K562 (cell line): ENCODE results near the gene CHAT. TPM values are rescaled to one million over a fixed set of nuclear protein-coding genes. Genes with fewer than 3 reads are reported as not detected.

Source experiments
- ATAC-seq: fragments of 200-7000 bp; cut with Tn5 transposase; 3 replicates; pipeline ENCODE4 v1.9.1; 2020; ENCODE audit warnings: moderate library complexity
- BruUV-seq: library from RNA; stranded (reverse); fragments of 400-500 nt; replicated peaks from 2 replicates; lab custom pipeline; 2021; lab: Mats Ljungman, UMichigan
- CTCF ChIA-PET: fragments of 300-600 bp; formaldehyde crosslinking; extraction: SDS; loops from one replicate; lab custom pipeline; 2021; ENCODE audit warnings: low intra/inter-chr PET ratio; lab: Yijun Ruan, JAX
- POLR2A ChIA-PET: fragments of 300-600, 350-650 bp; sonication (Branson Sonifier 250); formaldehyde crosslinking; extraction: SDS; loops from one replicate; lab custom pipeline; 2021; ENCODE audit warnings: antibody characterized with exemption, inconsistent platforms; lab: Yijun Ruan, JAX
- DNase-seq, 4 experiments: peaks; one replicate each; pipeline versions ENCODE4 v3.0.0 to v3.0.0-alpha.2; 2011 to 2018; ENCODE audit warnings: low spot score in 3 of 4, mixed read lengths in 3 of 4; ENCODE audit errors: extremely low read depth in 1 of 4
- FAIRE-seq: peaks from 2 replicates; lab custom pipeline; 2011; peaks lifted over from hg19 to GRCh38; lab: Jason Lieb, UNC
- H2AFZ ChIP-seq: 2 replicates; pipeline ENCODE4 v1.6.0; 2011; ENCODE audit warnings: low read depth, low read length, control low read depth, inconsistent platforms
- H3K27ac ChIP-seq: fragments of 200-600 bp; 3 replicates; pipeline ENCODE4 v1.8.0; 2011; ENCODE audit warnings: low read depth, mild to moderate bottlenecking, control low read depth, inconsistent platforms, low read length, moderate library complexity, mixed read lengths; ENCODE audit errors: extremely low read depth
- H3K27me3 ChIP-seq, 2 experiments: fragments of 300-600 bp in 1 of 2; 2 replicates in 1 of 2; 3 replicates in 1 of 2; pipeline versions ENCODE4 v1.6.0 to v1.8.0; 2011; ENCODE audit warnings: inconsistent platforms in 2 of 2, low read length in 2 of 2, mild to moderate bottlenecking in 1 of 2, mixed read lengths in 1 of 2, moderate library complexity in 1 of 2; ENCODE audit not compliant: control insufficient read depth in 2 of 2, insufficient read depth in 2 of 2
- H3K36me3 ChIP-seq: fragments of 300-600 bp; 3 replicates; pipeline ENCODE4 v1.8.0; 2011; ENCODE audit warnings: mild to moderate bottlenecking, low read length, inconsistent platforms; ENCODE audit not compliant: control insufficient read depth, insufficient read depth
- H3K4me1 ChIP-seq, 2 experiments: fragments of 200-600 bp in 1 of 2; replicated peaks in 1 of 2; 2 replicates in 1 of 2; 3 replicates in 1 of 2; pipeline versions ENCODE4 v1.5.1 to v1.8.0; 2011; ENCODE audit warnings: inconsistent platforms in 2 of 2, low read length in 2 of 2, mild to moderate bottlenecking in 1 of 2, mixed read lengths in 1 of 2, moderate library complexity in 1 of 2; ENCODE audit not compliant: control insufficient read depth in 2 of 2, insufficient read depth in 2 of 2
- H3K4me2 ChIP-seq: 2 replicates; pipeline ENCODE4 v1.6.1; 2011; ENCODE audit warnings: low read length, control low read depth, inconsistent platforms, mixed read lengths; ENCODE audit not compliant: insufficient read depth
- H3K4me3 ChIP-seq: fragments of 200-600 bp; sonication (generic), shearing (Covaris generic); 2 replicates; pipeline ENCODE4 v1.5.1; 2016; ENCODE audit warnings: control low read depth, inconsistent platforms
- H3K79me2 ChIP-seq: fragments of 200-600 bp; 3 replicates; pipeline ENCODE4 v1.8.0; 2011; ENCODE audit warnings: low read length, inconsistent platforms; ENCODE audit not compliant: control insufficient read depth, insufficient read depth
- H3K9ac ChIP-seq, 2 experiments: 2 replicates each; pipeline versions ENCODE4 v1.6.0 to v1.6.1; 2011; ENCODE audit warnings: low read depth in 2 of 2, low read length in 2 of 2, control low read depth in 1 of 2, inconsistent platforms in 1 of 2, mild to moderate bottlenecking in 1 of 2, mixed read lengths in 1 of 2; ENCODE audit not compliant: insufficient read depth in 1 of 2
- H3K9me1 ChIP-seq: one replicate; pipeline ENCODE4 v1.6.0; 2011; ENCODE audit warnings: inconsistent platforms, mild to moderate bottlenecking, low read length, moderate library complexity; ENCODE audit not compliant: control insufficient read depth, insufficient read depth
- H3K9me3 ChIP-seq: replicated peaks from 2 replicates; pipeline ENCODE4 v1.5.1; 2011; ENCODE audit warnings: low read depth, low read length, inconsistent platforms; ENCODE audit not compliant: control insufficient read depth, insufficient read depth
- H4K20me1 ChIP-seq: replicated peaks from 2 replicates; pipeline ENCODE4 v1.6.1; 2011; ENCODE audit warnings: low read length, inconsistent platforms, mixed read lengths; ENCODE audit not compliant: control insufficient read depth, insufficient read depth
- CTCF ChIP-seq, 3 experiments: IDR thresholded peaks in 2 of 3; conservative IDR thresholded peaks in 1 of 3; 2 replicates each; pipeline ENCODE4 v1.5.1; 2011 to 2012; ENCODE audit warnings: low read length in 3 of 3, mild to moderate bottlenecking in 3 of 3, control low read depth in 2 of 3, improper control_type of control experiment in 1 of 3, inconsistent platforms in 1 of 3, low read depth in 1 of 3, mixed read lengths in 1 of 3, moderate library complexity in 1 of 3; ENCODE audit not compliant: insufficient read depth in 2 of 3
- RBM14 ChIP-seq: fragments of 200-400 bp; formaldehyde crosslinking; IDR thresholded peaks from 2 replicates; pipeline ENCODE4 v1.6.1; 2018; ENCODE audit warnings: low read depth, mild to moderate bottlenecking, low read length, moderate library complexity, borderline replicate concordance; ENCODE audit not compliant: insufficient read depth
- TCFL5 ChIP-seq: fragments of 250-450 bp; sonication (Bioruptor Pico); conservative IDR thresholded peaks from 2 replicates; pipeline ENCODE4 v1.6.1; 2021; ENCODE audit warnings: mild to moderate bottlenecking, moderate library complexity, matching md5 sums
- ZBTB34 ChIP-seq: fragments of 250-450 bp; sonication (Bioruptor Pico); IDR thresholded peaks from 2 replicates; pipeline ENCODE4 v1.8.0; 2021; ENCODE audit warnings: mild to moderate bottlenecking, moderate library complexity
- WGBS: fragments of 100-300 bp; shearing (Covaris generic); methylation state at CpG from one replicate; pipeline ENCODE4 v1.1.6; 2016; ENCODE audit warnings: low coverage, mixed read lengths; ENCODE audit not compliant: insufficient coverage; ENCODE audit errors: missing lambda C conversion rate; 5-methylcytosine and 5-hydroxymethylcytosine counted together
- in situ Hi-C: fragments of 300-500 bp; cut with MboI; formaldehyde crosslinking; loops from 4 replicates; pipeline ENCODE4 v1.15.0; 2018; ENCODE audit warnings: inconsistent platforms, mixed read lengths
- intact Hi-C: fragments of 100-400 bp; cut with micrococcal nuclease; formaldehyde crosslinking; loops from 2 replicates; pipeline ENCODE4 v1.14.2; 2022
- polyA plus RNA-seq, 8 experiments: library from polyadenylated mRNA; depleted of rRNA in 4 of 8; stranded (reverse) in 5 of 8; unstranded in 3 of 8; fragments of >200 nt; fragmentation: Nextera tagmentation in 2 of 8; fragmentation: Illumina TruSeq in 1 of 8; extraction: Ambion mirVana in 2 of 8; extraction: Trizol in 1 of 8; gene quantifications; 2 replicates each; pipeline versions ENCODE4 v1.2.1 to v1.2.3, GENCODE V29; 2011 to 2014; ENCODE audit warnings: inconsistent platforms in 1 of 8, missing spikeins in 1 of 8
- total RNA-seq, 7 experiments: library from RNA; depleted of rRNA in 6 of 7; stranded (reverse); fragments of >200 nt in 6 of 7; fragmentation: Illumina TruSeq in 2 of 7; extraction: Trizol in 2 of 7; gene quantifications; 2 replicates each; pipeline versions ENCODE4 v1.2.1 to v1.2.3, GENCODE V29; 2011 to 2021; ENCODE audit warnings: low replicate concordance in 1 of 7

CHAT gene
- total and polyA plus RNA-seq, 9 of the 15 experiments (the other 6 are each of a cell fraction or from before 2014, with no cell fraction given), result not detected

GRCh38 chr10:49611816-49612512 lies 1.9 kb upstream of the CHAT start:
- FAIRE-seq, result no peak
- CTCF ChIA-PET, result interaction anchor here (0.6 kb wide), 1 partner anchor 35 kb away, joined by 3 read pairs; no protein-coding TSS in a partner anchor

GRCh38 chr10:49612513-49613164 lies 1.2 kb upstream of the CHAT start:
- Histone ChIP-seq H3K9me3 (no peaks in the 10 kb centered on the region), H3K4me2 (no peak overlapping the region), H3K36me3 (no peaks in the 10 kb centered on the region), H3K27ac (no peak overlapping the region), H3K79me2 (no peaks in the 10 kb centered on the region), H3K4me1 (peaks cover 0 to 20% of the 10 kb centered on the region in 2 experiments; a peak in 2 of 5 replicates), H4K20me1 (no peaks in the 10 kb centered on the region; the same call in 1 of the 2 replicates), H3K9me1 (no peaks in the 10 kb centered on the region), H3K9ac (no peak overlapping the region), H2AFZ (no peak overlapping the region), H3K27me3 (peaks cover 16 to 46% of the 10 kb centered on the region in 2 experiments; a peak in 3 of 5 replicates), H3K4me3 (no peak overlapping the region)
- peak; percentile 85 for ATAC-seq
- ChIA-PET POLR2A (interaction anchor here (0.5 to 0.9 kb wide), 2 partner anchors 8 to 14 kb away, joined by 3 to 4 read pairs; no protein-coding TSS in a partner anchor), CTCF (interaction anchor here (0.6 kb wide), 1 partner anchor 34 kb away, joined by 3 read pairs; no protein-coding TSS in a partner anchor)
- no TSS peak for BruUV-seq
- in situ Hi-C loops, result no loop called here
- 0 out of 6 replicates have a peak, but pooled peaks of 2 of the 3 experiments have one; percentile 12 to 32 for TF ChIP-seq CTCF (IDR thresholded peaks at IDR 0.05 in 2 of 3, conservative IDR thresholded peaks at IDR 0.05 in 1 of 3; ENCODE audit: insufficient read depth in 2 of 3, low read depth in 1 of 3, low read length in 3 of 3)
- TF ChIP-seq ZBTB34 (CRISPR knock-in tag), result no peak
- intact Hi-C loops, result no loop called here
- WGBS, result 22% methylated on average over 29 of the region's 29 CpGs
- peak; percentile 16 to 69 (median 58) for DNase-seq
- no peak for FAIRE-seq

More at GRCh38 chr10:49611816-49612512, 1.9 kb upstream of the CHAT start:
- in situ Hi-C loops (no loop called here), intact Hi-C loops (no loop called here)
- H4K20me1 ChIP-seq, result no peaks in the 10 kb centered on the region; the same call in 1 of the 2 replicates
- ATAC-seq (no peak), DNase-seq (no peak)
- POLR2A ChIA-PET, result interaction anchor here (0.5 to 0.9 kb wide), 2 partner anchors 9 to 14 kb away, joined by 3 to 4 read pairs; no protein-coding TSS in a partner anchor
- peaks cover 0 to 23% of the 10 kb centered on the region in 2 experiments; a peak in 2 of 5 replicates for H3K4me1 ChIP-seq
- 41% methylated on average over 53 of the region's 53 CpGs for WGBS
- H2AFZ ChIP-seq, result no peak overlapping the region
- TF ChIP-seq TCFL5 (no peak), RBM14 (0 out of 2 replicates have a peak, but pooled peaks have one; percentile 52)
- TF ChIP-seq, all 486 proteins: peak for 1
- H3K9ac ChIP-seq, result no peak overlapping the region
- H3K27ac ChIP-seq, result no peak overlapping the region
- no peak overlapping the region for H3K4me2 ChIP-seq
- H3K9me1 ChIP-seq, result no peaks in the 10 kb centered on the region
- no peak overlapping the region for H3K4me3 ChIP-seq
- BruUV-seq, result no TSS peak
- no peaks in the 10 kb centered on the region for H3K36me3 ChIP-seq
- H3K27me3 ChIP-seq, result peaks cover 16 to 52% of the 10 kb centered on the region in 2 experiments; a peak in 3 of 5 replicates
- no peaks in the 10 kb centered on the region for H3K9me3 ChIP-seq
- H3K79me2 ChIP-seq, result no peaks in the 10 kb centered on the region
